Upper lobe of left lung (tissue), 6 donors: Measurements from ENCODE around the gene FLOT2. TPM values are rescaled to one million over a fixed set of nuclear protein-coding genes. Genes with fewer than 3 reads are reported as not detected.

Experiments used
- ATAC-seq, 2 donors: fragments of 200-7000 bp; cut with Tn5 transposase; one replicate each; pipeline ENCODE4 v1.9.1; 2022; ENCODE audit warnings: mild to moderate bottlenecking in 2 of 2, moderate library complexity in 2 of 2; ENCODE audit not compliant: low FRiP score in 2 of 2
- DNase-seq, 2 donors: peaks; one replicate each; pipeline ENCODE4 v3.0.0-alpha.2; 2019 to 2020
- H3K27ac ChIP-seq, 4 donors: fragments of 200-600 bp; sonication (generic); one replicate each; pipeline ENCODE4 v1.5.1; 2016 to 2019
- H3K27me3 ChIP-seq, 4 donors: fragments of 200-600 bp; sonication (generic); one replicate each; pipeline ENCODE4 v1.5.1; 2017 to 2019
- H3K36me3 ChIP-seq, 4 donors: fragments of 200-600 bp; sonication (generic); one replicate each; pipeline ENCODE4 v1.5.1; 2016 to 2019
- H3K4me1 ChIP-seq, 4 donors: fragments of 200-600 bp; sonication (generic); one replicate each; pipeline ENCODE4 v1.5.1; 2018 to 2019
- H3K4me3 ChIP-seq, 4 donors: fragments of 200-600 bp; sonication (generic); one replicate each; pipeline ENCODE4 v1.5.1; 2017 to 2019; ENCODE audit warnings: mild to moderate bottlenecking in 2 of 4, moderate library complexity in 1 of 4
- H3K9me3 ChIP-seq, 4 donors: fragments of 200-600 bp; sonication (generic); one replicate each; pipeline ENCODE4 v1.5.1; 2018 to 2019
- EP300 ChIP-seq, 4 donors: sonication (generic); formaldehyde crosslinking; IDR thresholded peaks; one replicate each; pipeline ENCODE4 v1.5.1; 2017; ENCODE audit warnings: antibody characterized with exemption in 4 of 4, control low read depth in 2 of 4
- POLR2A ChIP-seq, 4 donors: fragments of 450-650 bp; IDR thresholded peaks; one replicate each; pipeline ENCODE4 v1.5.1; 2016 to 2017; ENCODE audit warnings: antibody characterized with exemption in 4 of 4, mild to moderate bottlenecking in 2 of 4
- POLR2AphosphoS5 ChIP-seq, 2 donors: sonication (generic); formaldehyde crosslinking; IDR thresholded peaks; one replicate each; pipeline ENCODE4 v1.5.1; 2017; ENCODE audit warnings: antibody characterized with exemption in 2 of 2
- WGBS, 2 donors: methylation state at CpG; one replicate each; pipeline ENCODE4 v1.1.5; 2017 to 2018; 5-methylcytosine and 5-hydroxymethylcytosine counted together
- total RNA-seq, 6 donors: library from RNA; depleted of rRNA in 4 of 6; stranded (reverse); fragments of >200 nt in 4 of 6; gene quantifications; one replicate each; pipeline versions ENCODE4 v1.1.0 to v1.2.1, GENCODE V29; 2016 to 2021
- TF ChIP-seq, protein P1 (sequence below), 6 experiments: fragments of 450-650 bp in 4 of 6; fragments of 200-600 bp in 2 of 6; sonication (generic) in 2 of 6; IDR thresholded peaks; one replicate each; pipeline ENCODE4 v1.5.1; 2016 to 2019; ENCODE audit warnings: antibody characterized with exemption in 6 of 6
- donor health status: DM: no; HTN: no; CAD: no; lungs with moderate emphysema.
- donor health status: DM: no; HTN: yes; CAD: no; lungs with severe emphysema.

Gene FLOT2
- total RNA-seq, 6 donors from 2014 or later = 75.4 to 211 (median 85.8) TPM

DNA sequence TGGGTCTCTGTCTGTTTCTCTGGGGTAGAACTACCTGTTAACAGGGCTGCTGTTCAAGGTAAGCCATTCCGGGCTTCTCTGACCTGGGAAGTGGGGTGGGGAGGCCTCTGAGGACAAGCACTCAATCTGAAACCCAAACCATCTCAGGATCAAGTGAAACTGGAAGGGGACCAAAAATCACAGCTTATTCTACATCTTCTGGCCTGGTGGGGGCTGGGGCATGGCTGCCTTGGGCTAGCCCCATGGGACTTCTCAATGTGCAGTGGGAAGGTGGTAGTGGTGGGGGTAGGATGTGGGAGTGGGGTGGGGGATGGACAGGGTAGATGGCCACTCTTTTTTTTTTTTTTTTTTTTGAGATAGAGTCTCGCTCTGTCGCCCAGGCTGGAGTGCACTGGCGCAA, 5.5 kb downstream of the FLOT2 start:
- WGBS, 2 donors = 90 to 91% methylated on average over 4 of the region's 4 CpGs
- TF ChIP-seq, protein P1, sequence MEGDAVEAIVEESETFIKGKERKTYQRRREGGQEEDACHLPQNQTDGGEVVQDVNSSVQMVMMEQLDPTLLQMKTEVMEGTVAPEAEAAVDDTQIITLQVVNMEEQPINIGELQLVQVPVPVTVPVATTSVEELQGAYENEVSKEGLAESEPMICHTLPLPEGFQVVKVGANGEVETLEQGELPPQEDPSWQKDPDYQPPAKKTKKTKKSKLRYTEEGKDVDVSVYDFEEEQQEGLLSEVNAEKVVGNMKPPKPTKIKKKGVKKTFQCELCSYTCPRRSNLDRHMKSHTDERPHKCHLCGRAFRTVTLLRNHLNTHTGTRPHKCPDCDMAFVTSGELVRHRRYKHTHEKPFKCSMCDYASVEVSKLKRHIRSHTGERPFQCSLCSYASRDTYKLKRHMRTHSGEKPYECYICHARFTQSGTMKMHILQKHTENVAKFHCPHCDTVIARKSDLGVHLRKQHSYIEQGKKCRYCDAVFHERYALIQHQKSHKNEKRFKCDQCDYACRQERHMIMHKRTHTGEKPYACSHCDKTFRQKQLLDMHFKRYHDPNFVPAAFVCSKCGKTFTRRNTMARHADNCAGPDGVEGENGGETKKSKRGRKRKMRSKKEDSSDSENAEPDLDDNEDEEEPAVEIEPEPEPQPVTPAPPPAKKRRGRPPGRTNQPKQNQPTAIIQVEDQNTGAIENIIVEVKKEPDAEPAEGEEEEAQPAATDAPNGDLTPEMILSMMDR (IDR thresholded peaks at IDR 0.05) = no peak
- TF ChIP-seq EP300 (IDR thresholded peaks at IDR 0.05) = no peak
- TF ChIP-seq POLR2AphosphoS5 (IDR thresholded peaks at IDR 0.05) = no peak
- no peak for TF ChIP-seq POLR2A (IDR thresholded peaks at IDR 0.05)
- ATAC-seq = no peak
- peaks cover 35 to 51% (median 42%) of the 10 kb centered on the region in 4 donors for H3K4me1 ChIP-seq
- H3K9me3 ChIP-seq = no peaks in the 10 kb centered on the region
- H3K27me3 ChIP-seq = no peaks in the 10 kb centered on the region
- no peak for DNase-seq
- peak overlapping the region in 3 of 4 donors; percentile 74 to 96 (median 96) for H3K27ac ChIP-seq
- no peak overlapping the region for H3K4me3 ChIP-seq
- peaks cover 4 to 26% (median 9%) of the 10 kb centered on the region in 4 donors for H3K36me3 ChIP-seq

DNA sequence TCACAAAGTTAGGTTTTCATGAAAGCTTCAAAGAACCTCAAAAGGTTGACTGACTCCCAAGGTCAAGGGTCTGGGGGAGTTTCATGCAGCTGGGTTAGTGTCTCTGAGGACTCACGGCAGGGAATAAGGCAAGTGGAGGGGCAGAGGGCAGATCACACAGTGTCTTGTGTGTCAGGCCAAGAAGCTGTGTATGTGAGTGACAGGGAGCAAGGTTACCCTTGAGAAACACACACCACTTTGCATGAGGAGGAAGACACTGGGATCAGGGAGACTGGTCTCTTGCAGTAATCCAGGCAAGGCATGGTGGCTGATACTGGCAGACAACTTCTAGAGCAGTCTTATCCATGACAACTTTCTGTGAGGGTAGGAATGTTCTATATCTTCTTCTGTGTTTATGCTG, 6.3 kb downstream of the FLOT2 start:
- H3K9me3 ChIP-seq = no peaks in the 10 kb centered on the region
- peaks cover 7 to 33% (median 16%) of the 10 kb centered on the region in 4 donors for H3K36me3 ChIP-seq
- H3K4me3 ChIP-seq = no peak overlapping the region
- DNase-seq (no peak), ATAC-seq (no peak)
- H3K4me1 ChIP-seq = peaks cover 30 to 44% (median 38%) of the 10 kb centered on the region in 4 donors
- no peaks in the 10 kb centered on the region for H3K27me3 ChIP-seq
- WGBS, 2 donors = 87 to 90% methylated on average over 1 of the region's 1 CpG
- H3K27ac ChIP-seq = peak overlapping the region in 2 of 4 donors; percentile 96
- TF ChIP-seq POLR2A (IDR thresholded peaks at IDR 0.05) = no peak

DNA sequence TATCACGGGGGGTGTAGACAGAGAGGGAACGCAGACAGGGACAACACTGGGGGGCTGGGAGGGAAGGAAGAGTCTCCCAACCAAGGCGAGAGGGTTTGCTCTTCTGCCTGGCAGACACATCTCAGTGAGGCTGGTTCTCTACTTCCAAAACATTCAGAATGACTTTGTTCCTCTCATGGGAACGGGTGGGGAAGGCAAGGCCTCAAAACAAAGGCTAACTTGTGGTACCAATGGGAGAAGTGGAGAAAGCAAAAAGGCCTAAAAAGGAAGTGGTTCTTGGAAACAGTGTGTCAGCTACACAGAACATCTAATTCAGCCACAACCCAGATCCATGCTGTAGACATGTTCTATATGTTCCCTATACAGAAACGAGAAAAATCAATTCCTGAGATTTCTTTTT, 7.5 kb downstream of the FLOT2 start:
- no peaks in the 10 kb centered on the region for H3K9me3 ChIP-seq
- WGBS, 2 donors = 75 to 80% methylated on average over 5 of the region's 5 CpGs
- no peak overlapping the region for H3K4me3 ChIP-seq
- no peak for DNase-seq
- H3K27me3 ChIP-seq = no peaks in the 10 kb centered on the region
- H3K36me3 ChIP-seq = peaks cover 16 to 45% (median 26%) of the 10 kb centered on the region in 4 donors
- no peak overlapping the region for H3K27ac ChIP-seq
- peaks cover 20 to 32% (median 31%) of the 10 kb centered on the region in 4 donors for H3K4me1 ChIP-seq
- TF ChIP-seq POLR2AphosphoS5 (IDR thresholded peaks at IDR 0.05) (no peak), EP300 (IDR thresholded peaks at IDR 0.05) (no peak), POLR2A (IDR thresholded peaks at IDR 0.05) (no peak)
- TF ChIP-seq, protein P1 (IDR thresholded peaks at IDR 0.05) = no peak
- ATAC-seq = no peak

DNA sequence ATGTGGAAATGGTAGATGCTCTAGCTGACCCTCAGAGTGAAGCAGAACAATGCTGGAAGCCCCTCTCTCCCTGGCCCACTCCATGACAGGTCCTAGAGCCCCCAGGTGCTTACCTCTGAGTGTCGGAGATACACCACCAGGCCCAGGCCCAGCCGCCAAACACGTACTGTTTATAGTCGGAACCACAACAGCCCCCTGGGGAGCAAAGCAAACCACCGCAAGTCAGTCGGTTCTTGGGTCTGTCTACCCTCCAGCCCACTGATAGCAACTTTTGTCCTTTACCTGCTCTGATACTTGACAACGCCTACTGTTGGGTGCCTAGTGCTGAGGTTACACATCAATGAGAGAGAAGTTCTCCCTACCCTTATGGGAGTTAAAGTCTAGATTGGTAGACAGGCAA, 8.7 kb downstream of the FLOT2 start:
- TF ChIP-seq EP300 (IDR thresholded peaks at IDR 0.05) (no peak), POLR2AphosphoS5 (IDR thresholded peaks at IDR 0.05) (no peak), POLR2A (IDR thresholded peaks at IDR 0.05) (no peak)
- TF ChIP-seq, protein P1 (IDR thresholded peaks at IDR 0.05) = no peak
- no peaks in the 10 kb centered on the region for H3K9me3 ChIP-seq
- H3K36me3 ChIP-seq = peaks cover 16 to 57% (median 38%) of the 10 kb centered on the region in 4 donors
- H3K27ac ChIP-seq = no peak overlapping the region
- H3K4me3 ChIP-seq = no peak overlapping the region
- no peaks in the 10 kb centered on the region for H3K27me3 ChIP-seq
- DNase-seq (no peak), ATAC-seq (no peak)
- WGBS, 2 donors = 92 to 93% methylated on average over 7 of the region's 7 CpGs
- peaks cover 13 to 26% (median 20%) of the 10 kb centered on the region in 4 donors for H3K4me1 ChIP-seq

DNA sequence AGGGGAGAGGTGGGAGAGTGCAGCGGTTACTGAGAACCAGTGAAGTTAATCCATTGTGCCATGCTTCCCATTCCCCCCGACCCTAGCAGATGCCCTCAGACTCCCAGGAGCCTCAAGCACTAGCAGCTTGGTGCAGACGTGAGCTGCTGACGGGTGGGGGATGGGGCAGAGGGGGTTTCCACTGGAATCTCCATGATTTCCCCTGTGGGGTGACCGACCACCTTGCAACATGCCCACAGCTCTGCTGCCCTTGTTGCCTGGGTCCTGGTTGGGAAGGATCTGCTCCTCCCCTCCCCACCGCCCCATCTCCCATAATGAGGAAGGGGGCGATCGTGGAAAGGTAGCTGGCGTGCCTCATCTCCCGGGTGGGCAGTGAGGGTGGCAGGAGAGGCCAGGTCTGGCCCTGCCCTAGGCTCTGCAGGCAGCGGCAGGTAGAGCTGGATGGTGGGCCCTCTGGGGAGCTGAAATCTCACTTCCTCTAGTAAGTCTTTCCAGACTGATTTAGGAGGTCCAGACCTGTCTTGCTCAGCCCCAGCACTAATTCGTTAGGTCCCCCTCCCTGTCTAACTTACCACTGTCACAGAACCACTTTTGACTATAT, 9.6 kb downstream of the FLOT2 start:
- peak in 1 of 2 donors; percentile 33 for DNase-seq
- H3K36me3 ChIP-seq = peaks cover 16 to 65% (median 47%) of the 10 kb centered on the region in 4 donors

More for the DNA sequence above, 9.6 kb downstream of the FLOT2 start:
- TF ChIP-seq EP300 (IDR thresholded peaks at IDR 0.05) (no peak), POLR2AphosphoS5 (IDR thresholded peaks at IDR 0.05) (no peak), POLR2A (IDR thresholded peaks at IDR 0.05) (no peak)
- TF ChIP-seq, protein P1 (IDR thresholded peaks at IDR 0.05) = no peak
- 86 to 93% methylated on average over 7 to 12 of the region's 12 CpGs for WGBS, 2 donors
- Histone ChIP-seq H3K27ac (no peak overlapping the region), H3K27me3 (no peaks in the 10 kb centered on the region), H3K4me1 (peaks cover 7 to 18% (median 12%) of the 10 kb centered on the region in 4 donors), H3K4me3 (no peak overlapping the region), H3K9me3 (no peaks in the 10 kb centered on the region)
- no peak for ATAC-seq
